Liver (tissue), 9 donors: Measurements from ENCODE around the gene PDE4D. TPM values are rescaled to one million over a fixed set of nuclear protein-coding genes. Genes with fewer than 3 reads are reported as not detected.

ENCODE experiments used
- DNase-seq: peaks from one replicate; pipeline ENCODE4 v3.0.0-alpha.2; 2017; ENCODE audit warnings: low spot score
- H3K27ac ChIP-seq, 2 donors: one replicate each; pipeline ENCODE4 v1.7.0; 2013; ENCODE audit warnings: inconsistent platforms in 2 of 2, low read length in 2 of 2, control low read depth in 1 of 2, low read depth in 1 of 2, mild to moderate bottlenecking in 1 of 2
- H3K27me3 ChIP-seq, 4 donors: one replicate each; pipeline versions ENCODE4 v1.6.1 to v1.7.0; 2013; ENCODE audit warnings: low read length in 3 of 4, inconsistent platforms in 1 of 4, mild to moderate bottlenecking in 1 of 4, moderate library complexity in 1 of 4; ENCODE audit not compliant: control insufficient read depth in 4 of 4, insufficient read depth in 4 of 4
- H3K36me3 ChIP-seq, 4 donors: one replicate each; pipeline versions ENCODE4 v1.6.1 to v1.7.0; 2013; ENCODE audit warnings: low read length in 3 of 4, mild to moderate bottlenecking in 3 of 4, low read depth in 1 of 4, moderate library complexity in 1 of 4; ENCODE audit not compliant: control insufficient read depth in 4 of 4, insufficient read depth in 3 of 4
- H3K4me1 ChIP-seq, 4 donors: one replicate each; pipeline versions ENCODE4 v1.6.1 to v1.7.0; 2013; ENCODE audit warnings: low read length in 3 of 4, mild to moderate bottlenecking in 3 of 4, moderate library complexity in 1 of 4; ENCODE audit not compliant: control insufficient read depth in 4 of 4, insufficient read depth in 4 of 4
- H3K4me3 ChIP-seq, 3 donors: one replicate each; pipeline versions ENCODE4 v1.6.1 to v1.7.0; 2013; ENCODE audit warnings: low read length in 3 of 3, control low read depth in 1 of 3, low read depth in 1 of 3, mild to moderate bottlenecking in 1 of 3
- H3K9ac ChIP-seq, 2 donors: one replicate each; pipeline ENCODE4 v1.7.0; 2013; ENCODE audit warnings: low read length in 2 of 2, mild to moderate bottlenecking in 2 of 2, moderate library complexity in 2 of 2, control low read depth in 1 of 2, low read depth in 1 of 2
- H3K9me3 ChIP-seq, 4 donors: one replicate each; pipeline versions ENCODE4 v1.6.1 to v1.7.0; 2013; ENCODE audit warnings: low read length in 3 of 4; ENCODE audit not compliant: control insufficient read depth in 4 of 4
- EGR1 ChIP-seq, 2 donors: IDR thresholded peaks; 2 replicates each; pipeline ENCODE4 v1.6.1; 2016 to 2018; ENCODE audit warnings: antibody characterized with exemption in 2 of 2, low read depth in 2 of 2
- FOXA1 ChIP-seq: IDR thresholded peaks from 2 replicates; pipeline ENCODE4 v1.6.1; 2016; ENCODE audit warnings: antibody characterized with exemption
- FOXA2 ChIP-seq: IDR thresholded peaks from 2 replicates; pipeline ENCODE4 v1.6.1; 2016; ENCODE audit warnings: antibody characterized with exemption
- GABPA ChIP-seq, 2 donors: IDR thresholded peaks in 1 of 2; conservative IDR thresholded peaks in 1 of 2; 2 replicates each; pipeline ENCODE4 v1.6.1; 2016; ENCODE audit warnings: antibody characterized with exemption in 2 of 2, mild to moderate bottlenecking in 1 of 2, moderate library complexity in 1 of 2
- HNF4G ChIP-seq: IDR thresholded peaks from 2 replicates; pipeline ENCODE4 v1.6.1; 2016; ENCODE audit warnings: antibody characterized with exemption
- NR2F2 ChIP-seq: IDR thresholded peaks from 2 replicates; pipeline ENCODE4 v1.6.1; 2016; ENCODE audit warnings: antibody characterized with exemption
- RXRA ChIP-seq, 2 donors: IDR thresholded peaks; 2 replicates each; pipeline ENCODE4 v1.6.1; 2017 to 2018; ENCODE audit warnings: antibody characterized with exemption in 2 of 2, mild to moderate bottlenecking in 1 of 2
- SP1 ChIP-seq: IDR thresholded peaks from 2 replicates; pipeline ENCODE4 v1.6.1; 2018; ENCODE audit warnings: antibody characterized with exemption, mild to moderate bottlenecking
- TAF1 ChIP-seq: conservative IDR thresholded peaks from 2 replicates; pipeline ENCODE4 v1.6.1; 2016; ENCODE audit warnings: antibody characterized with exemption, mild to moderate bottlenecking
- YY1 ChIP-seq: IDR thresholded peaks from 2 replicates; pipeline ENCODE4 v1.6.1; 2016; ENCODE audit warnings: antibody characterized with exemption, mild to moderate bottlenecking
- WGBS: extraction: QIAGEN DNeasy Blood & Tissue Kit; methylation state at CpG from one replicate; pipeline ENCODE4 v1.1.7; 2013; 5-methylcytosine and 5-hydroxymethylcytosine counted together
- polyA plus RNA-seq, 2 donors: library from polyadenylated mRNA; stranded (reverse) in 1 of 2; unstranded in 1 of 2; fragments of 200-250 nt in 1 of 2; fragments of >200 nt in 1 of 2; fragmentation: Nextera tagmentation in 1 of 2; extraction: Ambion mirVana in 1 of 2; gene quantifications; one replicate each; pipeline versions ENCODE4 v1.2.1 to v1.2.3, GENCODE V29; 2013 to 2015
- total RNA-seq, 2 donors: library from RNA; depleted of rRNA; stranded (reverse); fragments of >200 nt; gene quantifications; one replicate each; pipeline ENCODE4 v1.2.3, GENCODE V29; 2014
- TF ChIP-seq, protein P1 (sequence below): IDR thresholded peaks from 2 replicates; pipeline ENCODE4 v1.6.1; 2016; ENCODE audit warnings: antibody characterized with exemption
- TF ChIP-seq, protein P2 (sequence below): IDR thresholded peaks from 2 replicates; pipeline ENCODE4 v1.6.1; 2016; ENCODE audit warnings: antibody characterized with exemption
- donor health status: healthy.
- donor health status: healthy.
- donor health status: healthy.
- donor health status: healthy.
- donor health status: healthy.

The PDE4D gene
- total and polyA plus RNA-seq, 4 donors, result 0.67 to 11.9 (median 6.5) TPM

DNA sequence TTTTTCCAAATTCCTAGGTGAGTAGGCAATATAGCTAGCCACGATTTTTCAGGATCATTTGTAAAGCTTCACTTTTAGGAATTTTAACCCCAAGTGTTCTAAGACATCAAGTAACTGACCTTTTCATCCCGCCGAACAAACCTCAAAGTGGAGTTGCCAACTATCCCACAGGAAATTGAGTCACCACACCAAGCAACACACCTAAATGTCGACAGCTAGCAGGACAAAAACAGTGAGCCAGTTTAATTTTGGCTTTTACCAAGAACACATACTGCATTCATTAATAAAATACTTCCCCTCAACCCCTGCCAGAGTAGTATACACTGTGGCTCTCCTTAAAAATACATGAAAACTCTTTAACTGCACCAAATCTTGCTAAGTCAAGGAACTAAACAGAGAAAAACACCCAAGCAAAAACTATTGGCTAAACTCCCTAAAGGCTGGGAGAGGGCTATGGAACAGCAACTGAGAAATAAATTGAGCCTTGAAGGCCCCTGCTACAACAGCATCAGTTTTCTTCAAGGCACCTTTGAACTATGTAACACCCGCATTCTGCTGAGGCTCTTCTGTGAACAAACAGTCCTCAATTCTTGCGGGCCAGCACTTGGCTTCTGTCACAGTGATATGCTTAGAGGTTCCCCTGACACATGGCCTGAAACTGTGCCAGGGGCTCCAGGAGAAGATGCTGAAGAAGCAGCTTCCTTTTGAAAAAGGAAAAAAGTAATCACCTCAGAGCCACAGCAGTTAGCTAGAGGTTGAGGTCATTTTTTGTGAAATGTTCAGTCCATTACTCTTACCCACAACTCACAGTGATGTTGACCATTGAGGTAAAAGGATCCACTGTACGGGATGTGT, 851.1 kb downstream of the PDE4D start:
- no peak for DNase-seq
- H3K9me3 ChIP-seq, result no peaks in the 10 kb centered on the region
- no peaks in the 10 kb centered on the region for H3K27me3 ChIP-seq
- no peaks in the 10 kb centered on the region for H3K36me3 ChIP-seq
- no peak overlapping the region for H3K4me3 ChIP-seq
- H3K4me1 ChIP-seq, result peaks cover 4 to 22% (median 11%) of the 10 kb centered on the region in 4 donors
- H3K9ac ChIP-seq, result no peak overlapping the region
- WGBS, result 75% methylated on average over 7 of the region's 7 CpGs
- no peak overlapping the region for H3K27ac ChIP-seq
- TF ChIP-seq, protein P1, sequence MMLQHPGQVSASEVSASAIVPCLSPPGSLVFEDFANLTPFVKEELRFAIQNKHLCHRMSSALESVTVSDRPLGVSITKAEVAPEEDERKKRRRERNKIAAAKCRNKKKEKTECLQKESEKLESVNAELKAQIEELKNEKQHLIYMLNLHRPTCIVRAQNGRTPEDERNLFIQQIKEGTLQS, result no peak

DNA sequence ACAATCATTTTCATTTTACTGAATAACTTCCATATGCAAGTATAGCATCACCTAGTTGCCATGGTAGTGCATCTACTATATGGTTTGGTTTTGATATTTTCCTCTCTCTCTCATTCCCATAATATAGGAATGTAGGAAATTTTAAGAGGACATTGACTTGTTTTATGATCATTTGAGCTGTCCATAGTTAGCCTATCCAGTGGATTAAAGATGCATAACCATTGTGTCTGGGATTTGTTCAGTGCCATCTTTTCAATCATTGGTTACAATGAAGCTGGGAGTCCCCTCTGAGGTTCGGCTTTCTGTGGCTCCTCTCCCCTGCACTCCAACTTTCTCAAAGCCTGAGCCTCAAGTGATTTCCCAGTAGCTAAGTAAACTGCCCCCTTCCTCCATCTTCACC, 852.2 kb downstream of the PDE4D start:
- Histone ChIP-seq H3K4me3 (no peak overlapping the region), H3K4me1 (peaks cover 4 to 22% (median 11%) of the 10 kb centered on the region in 4 donors), H3K36me3 (no peaks in the 10 kb centered on the region), H3K27ac (no peak overlapping the region), H3K27me3 (no peaks in the 10 kb centered on the region), H3K9ac (no peak overlapping the region), H3K9me3 (no peaks in the 10 kb centered on the region)
- WGBS, result 86% methylated on average over 1 of the region's 1 CpG
- TF ChIP-seq YY1 (no peak), EGR1 (IDR thresholded peaks at IDR 0.05; ENCODE audit: low read depth in 2 of 2) (no peak), FOXA1 (no peak), RXRA (IDR thresholded peaks at IDR 0.05) (no peak), HNF4G (no peak)
- no peak for DNase-seq

DNA sequence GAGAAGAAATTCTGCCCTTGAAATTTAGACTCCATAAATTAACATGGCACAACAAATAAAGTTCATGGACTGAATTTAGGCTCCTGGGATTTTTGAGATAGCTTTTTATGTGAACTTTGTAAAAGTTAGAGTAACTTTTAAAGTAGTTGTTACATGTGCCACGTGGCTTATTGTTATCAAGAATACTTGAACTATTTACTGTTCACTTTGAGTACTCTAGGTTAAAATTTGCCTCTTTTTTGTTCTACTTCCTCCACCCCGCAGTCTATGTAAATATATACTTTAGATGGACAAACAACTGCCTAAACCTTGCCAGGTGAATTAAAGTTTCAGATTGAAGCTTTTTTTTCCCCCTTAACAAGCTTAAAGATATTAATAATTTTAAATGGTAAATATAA, 852.7 kb downstream of the PDE4D start:
- no peak for DNase-seq
- 28% methylated on average over 2 of the region's 2 CpGs for WGBS
- Histone ChIP-seq H3K9me3 (no peaks in the 10 kb centered on the region), H3K4me3 (no peak overlapping the region), H3K27me3 (no peaks in the 10 kb centered on the region), H3K4me1 (peaks cover 4 to 22% (median 11%) of the 10 kb centered on the region in 4 donors), H3K27ac (no peak overlapping the region), H3K9ac (no peak overlapping the region), H3K36me3 (no peaks in the 10 kb centered on the region)
- no peak for TF ChIP-seq SP1
- no peak for TF ChIP-seq RXRA (IDR thresholded peaks at IDR 0.05)
- TF ChIP-seq FOXA2, result no peak
- TF ChIP-seq NR2F2, result no peak
- TF ChIP-seq, protein P1, result no peak
- TF ChIP-seq GABPA (IDR thresholded peaks at IDR 0.05 in 1 of 2, conservative IDR thresholded peaks at IDR 0.05 in 1 of 2), result no peak
- TF ChIP-seq, protein P2, sequence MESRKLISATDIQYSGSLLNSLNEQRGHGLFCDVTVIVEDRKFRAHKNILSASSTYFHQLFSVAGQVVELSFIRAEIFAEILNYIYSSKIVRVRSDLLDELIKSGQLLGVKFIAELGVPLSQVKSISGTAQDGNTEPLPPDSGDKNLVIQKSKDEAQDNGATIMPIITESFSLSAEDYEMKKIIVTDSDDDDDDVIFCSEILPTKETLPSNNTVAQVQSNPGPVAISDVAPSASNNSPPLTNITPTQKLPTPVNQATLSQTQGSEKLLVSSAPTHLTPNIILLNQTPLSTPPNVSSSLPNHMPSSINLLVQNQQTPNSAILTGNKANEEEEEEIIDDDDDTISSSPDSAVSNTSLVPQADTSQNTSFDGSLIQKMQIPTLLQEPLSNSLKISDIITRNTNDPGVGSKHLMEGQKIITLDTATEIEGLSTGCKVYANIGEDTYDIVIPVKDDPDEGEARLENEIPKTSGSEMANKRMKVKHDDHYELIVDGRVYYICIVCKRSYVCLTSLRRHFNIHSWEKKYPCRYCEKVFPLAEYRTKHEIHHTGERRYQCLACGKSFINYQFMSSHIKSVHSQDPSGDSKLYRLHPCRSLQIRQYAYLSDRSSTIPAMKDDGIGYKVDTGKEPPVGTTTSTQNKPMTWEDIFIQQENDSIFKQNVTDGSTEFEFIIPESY, result no peak
- TF ChIP-seq TAF1, result no peak
- no peak for TF ChIP-seq FOXA1
